LoVo (cell line): ENCODE results near the gene DPP3.
"Not testable (repeated sequence)": the region's sequence is repeated elsewhere in the genome, so short reads cannot be mapped to it uniquely, and the experiment has no call there.

Experiments used
- DNase-seq: peaks from one replicate; pipeline ENCODE4 v3.0.0-alpha.2; 2016; ENCODE audit warnings: low spot score

DPP3 gene

DNA sequence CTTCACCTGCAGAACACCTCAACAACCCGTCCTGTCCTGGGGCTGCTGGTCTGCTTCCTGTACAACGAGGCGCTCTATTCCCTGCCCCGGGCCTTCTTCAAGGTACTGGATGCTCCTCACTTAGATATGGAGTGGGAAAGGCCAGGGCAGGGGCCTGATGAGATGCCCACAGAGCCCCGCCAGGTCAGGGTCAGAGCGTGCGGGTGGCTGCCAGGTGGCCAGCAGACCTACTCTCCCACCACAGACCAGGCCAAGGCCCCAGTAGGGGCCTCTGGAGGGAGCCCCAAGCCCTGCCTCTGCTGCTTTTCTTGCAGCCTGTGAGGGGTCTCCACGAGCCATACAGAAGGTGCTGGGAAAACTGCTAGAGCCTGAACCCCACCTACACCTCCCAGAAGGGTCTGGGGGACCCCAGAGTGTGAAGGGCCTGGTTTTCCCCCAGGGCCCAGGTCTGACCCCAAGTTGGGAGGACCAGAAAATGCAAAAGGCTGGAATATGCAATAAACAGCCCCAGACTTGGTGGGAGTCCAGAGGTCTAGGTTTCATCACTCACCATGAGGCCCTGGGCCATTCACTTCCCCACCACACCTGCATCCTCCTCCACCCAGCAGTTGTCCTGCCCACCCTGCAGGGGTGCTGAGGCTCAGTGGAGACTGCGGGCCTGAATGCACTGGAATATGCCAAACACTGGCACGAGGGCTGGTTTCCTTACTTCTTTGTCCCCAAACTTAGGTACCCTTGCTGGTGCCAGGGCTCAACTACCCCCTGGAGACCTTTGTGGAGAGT, 50.9 kb downstream of the DPP3 start:
- no peak for DNase-seq

DNA sequence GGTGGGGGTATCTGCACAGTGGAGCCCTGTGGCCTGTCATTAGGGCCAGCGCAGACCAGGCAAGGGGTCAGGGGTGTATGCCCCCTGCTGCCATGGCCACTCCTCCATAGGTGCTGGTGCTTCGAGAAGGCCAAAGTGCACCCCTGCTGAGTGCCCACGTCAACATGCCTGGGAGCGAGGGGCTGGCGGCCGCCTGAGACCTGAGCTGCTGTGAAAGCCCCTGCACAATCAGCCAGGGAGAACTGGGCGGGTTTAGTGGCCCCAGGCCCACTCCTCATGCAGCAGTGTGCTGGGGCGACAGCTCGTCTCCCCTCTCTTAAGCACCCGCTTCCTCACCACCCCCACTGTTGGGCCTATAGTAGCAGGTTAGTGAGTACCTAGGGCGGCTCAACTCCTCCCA, 51.6 kb downstream of the DPP3 start:
- DNase-seq: no peak

DNA sequence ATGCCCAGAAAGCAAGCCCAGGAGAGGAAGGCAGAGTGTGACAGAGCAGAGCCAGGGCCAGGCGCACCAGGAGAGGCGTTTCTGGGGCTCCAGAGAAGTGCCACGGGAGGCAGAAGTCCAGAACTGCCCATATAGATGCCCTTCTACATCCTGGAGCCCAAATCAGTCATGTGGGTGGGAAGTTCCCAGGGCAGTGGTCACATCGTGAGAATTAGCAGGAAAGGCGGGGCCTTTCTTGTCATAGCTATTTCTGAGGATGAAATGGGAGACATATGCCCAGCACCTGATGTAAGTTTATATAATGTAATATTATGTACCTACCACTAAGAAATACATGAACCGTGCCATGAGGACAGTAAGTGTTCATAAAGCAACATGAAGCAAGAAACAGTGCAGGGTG, 52.5 kb downstream of the DPP3 start:
- no peak for DNase-seq

DNA sequence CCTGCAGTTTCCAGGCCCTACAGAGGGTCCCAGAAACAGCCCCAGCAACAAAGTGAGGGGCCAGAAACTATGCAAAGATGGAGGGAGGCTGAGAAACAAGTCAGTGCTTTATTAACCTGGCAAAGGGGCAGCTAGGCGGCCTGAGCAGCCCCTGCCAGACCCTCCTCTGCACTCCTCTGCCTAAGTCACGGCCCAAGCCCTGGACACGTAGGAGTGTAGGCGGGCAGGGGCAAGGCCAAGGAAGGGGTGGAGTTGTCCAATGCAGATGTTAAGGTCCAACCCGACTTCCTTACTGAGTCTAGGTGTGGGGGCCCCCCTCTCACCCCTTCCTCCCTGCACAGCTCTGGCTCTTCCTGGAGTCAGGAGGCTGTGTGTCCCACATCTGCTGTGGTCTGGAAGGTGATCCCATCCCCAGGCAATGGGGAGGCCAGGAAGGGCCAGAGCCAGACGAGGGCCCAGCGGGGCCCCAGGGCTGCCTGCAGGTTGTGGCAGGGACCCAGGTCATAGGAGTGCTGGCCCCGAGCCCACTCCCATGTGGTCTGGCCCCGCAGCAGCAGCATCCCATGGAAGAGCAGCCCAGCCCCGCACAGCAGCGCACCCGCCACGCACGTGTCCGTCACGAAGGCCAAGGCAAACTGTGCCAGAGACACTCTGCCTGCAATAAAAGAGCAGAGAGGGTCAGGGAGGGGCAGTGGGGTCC, 59.1 kb downstream of the DPP3 start:
- no peak for DNase-seq

DNA sequence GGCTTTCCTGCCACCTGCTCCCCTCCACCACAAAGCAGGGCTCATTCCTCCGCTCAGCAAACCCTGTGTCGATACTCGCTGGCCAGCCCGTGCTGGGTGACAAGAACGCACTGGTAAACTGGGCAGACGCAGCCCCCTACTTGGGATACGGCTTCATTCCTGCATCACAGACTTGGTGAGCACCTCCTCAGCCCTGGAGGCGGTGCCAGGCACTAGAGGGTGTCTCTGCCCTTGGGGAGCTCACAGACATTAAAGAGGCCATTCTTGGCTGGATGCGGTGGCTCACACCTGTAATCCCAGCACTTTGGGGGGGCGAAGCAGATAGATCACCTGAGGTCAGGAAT, 59.6 kb downstream of the DPP3 start:
- no peak for DNase-seq

DNA sequence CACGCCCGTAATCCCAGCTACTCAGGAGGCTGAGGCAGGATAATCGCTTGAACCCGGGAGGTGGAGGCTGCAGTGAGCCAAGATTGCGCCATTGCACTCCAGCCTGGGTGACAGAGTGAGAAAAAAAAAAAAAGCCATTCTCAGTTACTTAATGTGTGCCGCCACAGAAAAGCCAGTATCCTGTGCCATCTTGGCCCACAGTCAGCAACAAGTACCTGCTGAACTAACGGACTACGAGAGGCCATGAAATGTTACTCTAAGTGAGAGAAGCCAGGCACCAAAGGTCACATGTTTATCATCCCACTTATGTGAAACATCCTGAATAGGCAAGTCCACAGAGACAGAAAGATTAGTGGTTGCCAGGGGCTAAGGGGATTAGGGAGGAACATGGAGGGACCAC, 60.4 kb downstream of the DPP3 start:
- not testable (repeated sequence) for DNase-seq

DNA sequence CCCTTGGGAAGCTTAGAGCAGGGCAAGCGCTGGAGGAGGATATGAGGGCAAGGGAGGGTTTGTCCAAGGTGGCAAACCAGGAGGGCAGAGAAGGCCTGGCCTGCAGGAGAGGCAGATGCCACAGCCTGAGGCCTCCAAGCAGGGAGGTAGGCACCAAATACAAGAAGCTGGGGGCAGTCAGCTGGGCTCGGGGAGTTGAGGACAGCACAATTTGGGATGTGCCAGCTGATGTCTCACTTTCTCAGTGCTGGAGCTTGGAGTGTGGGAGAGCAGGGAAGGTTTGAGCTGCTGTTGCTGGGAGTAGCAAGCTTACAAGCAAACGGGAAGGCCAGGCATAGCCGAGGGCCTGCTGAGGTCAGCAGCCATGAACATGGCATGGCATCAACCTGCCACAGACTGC, 61.7 kb downstream of the DPP3 start:
- no peak for DNase-seq

DNA sequence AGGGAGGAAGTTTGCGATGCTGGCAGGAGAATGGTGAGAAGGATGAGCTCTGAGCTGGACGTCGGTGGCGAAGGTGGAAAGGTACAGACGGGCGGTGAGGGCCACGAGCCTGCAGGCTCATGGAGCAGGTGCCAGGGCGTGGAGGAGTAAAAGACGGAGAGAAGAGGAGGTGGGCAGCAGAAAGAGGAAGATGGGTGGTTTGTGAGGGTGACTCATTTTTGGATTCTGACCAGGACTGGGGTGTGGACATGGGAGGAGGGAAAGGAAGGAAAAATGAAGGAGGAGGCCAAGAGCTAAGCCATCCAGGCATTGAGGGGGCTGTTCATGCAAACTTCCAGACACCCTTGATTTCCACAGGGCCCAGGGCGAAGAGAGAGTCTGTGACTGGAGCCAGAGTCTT, 62.1 kb downstream of the DPP3 start:
- no peak for DNase-seq

DNA sequence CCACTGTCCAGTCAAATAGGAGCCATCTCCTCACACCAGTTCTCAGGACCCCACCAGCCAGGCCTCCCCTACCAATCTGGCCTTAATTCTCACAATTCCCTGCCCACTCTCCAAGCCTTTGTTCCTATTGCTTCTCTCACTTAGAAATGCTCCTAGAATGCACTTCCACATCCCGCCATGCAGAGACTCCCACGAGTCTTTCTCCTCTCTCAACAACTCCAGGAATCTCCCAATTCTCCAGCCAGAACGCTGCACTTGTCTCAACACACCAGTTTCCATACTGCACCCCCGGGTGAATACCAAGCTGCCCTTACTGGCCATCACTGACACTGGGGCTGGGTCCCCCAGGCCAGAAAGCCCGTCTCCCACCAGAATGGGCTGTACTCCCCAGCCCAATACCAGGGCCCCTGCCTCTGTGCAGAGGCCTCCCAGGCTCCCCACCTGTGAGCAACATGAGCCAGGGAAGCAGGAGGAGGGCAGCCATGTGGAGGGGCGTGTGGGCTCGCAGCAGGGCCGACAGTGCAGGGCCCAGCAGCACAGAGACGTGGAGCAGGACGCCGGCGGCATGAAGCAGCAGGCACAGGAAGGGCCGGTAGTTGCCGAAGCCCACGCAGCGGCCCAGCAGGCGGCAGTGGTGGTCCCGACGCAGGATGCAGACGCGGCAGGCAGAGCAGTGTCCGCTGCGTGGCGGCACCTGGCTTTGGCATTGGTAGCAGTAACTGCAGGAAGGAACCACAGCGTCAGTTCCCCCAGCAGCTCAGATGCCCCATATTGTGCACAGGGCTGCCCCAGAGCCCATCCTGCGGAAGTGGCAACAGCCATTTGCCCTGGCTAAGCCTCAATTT, 63.3 kb downstream of the DPP3 start:
- DNase-seq: no peak

DNA sequence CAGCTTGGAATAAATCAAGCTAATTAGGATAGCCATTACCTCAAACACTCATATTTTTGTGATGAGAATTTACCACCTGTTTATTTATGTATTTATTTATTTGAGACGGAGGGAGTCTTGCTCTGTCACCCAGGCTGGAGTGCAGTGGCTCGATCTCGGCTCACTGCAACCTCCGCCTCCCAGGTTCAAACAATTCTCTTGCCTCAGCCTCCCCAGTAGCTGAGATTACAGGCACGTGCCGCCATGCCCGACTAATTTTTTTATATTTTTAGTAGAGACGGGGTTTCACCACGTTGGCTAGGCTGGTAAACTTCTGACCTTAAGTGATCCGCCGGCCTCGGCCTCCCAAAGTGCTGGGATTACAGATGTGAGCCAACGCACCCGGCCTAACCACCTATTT, 64.7 kb downstream of the DPP3 start:
- DNase-seq: not testable (repeated sequence)

DNA sequence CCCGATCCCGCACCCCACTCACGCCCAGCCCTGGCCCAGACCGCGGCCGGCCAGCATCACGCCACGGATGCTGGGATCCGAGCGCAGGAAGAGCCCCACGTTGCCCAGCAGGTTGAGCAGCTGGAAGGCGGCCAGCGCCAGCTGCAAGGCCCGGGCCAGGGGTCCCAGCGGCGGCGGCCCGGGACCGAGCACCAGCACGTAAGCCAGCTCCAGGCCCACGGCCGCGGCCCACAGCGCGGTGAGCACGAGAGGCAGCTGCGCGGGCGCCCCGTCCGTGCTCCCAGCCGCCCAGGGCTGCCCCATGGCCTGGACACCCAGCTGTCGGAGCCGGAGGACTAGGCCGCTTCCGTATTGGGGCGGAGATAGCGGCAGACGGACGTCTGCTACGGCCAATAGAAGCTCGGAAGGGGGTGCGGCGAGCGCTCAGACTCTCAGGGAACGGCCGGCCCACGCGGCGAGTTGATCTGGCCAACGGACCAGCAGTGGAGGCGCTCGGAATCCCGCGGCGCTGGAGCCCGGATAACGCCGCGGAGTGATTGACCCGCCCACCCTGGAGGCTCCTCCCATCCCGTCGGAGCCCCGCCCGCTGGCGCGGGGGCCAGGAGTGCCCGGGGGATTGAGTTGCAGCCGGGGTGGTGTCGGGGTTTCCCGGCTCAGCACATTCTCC, 65.6 kb downstream of the DPP3 start, which contains the start of gene ZDHHC24:
ZDHHC24 (minus strand) TSS at position 348 of the 667 bp plus-strand sequence; CDS start at position 303, 45 bp downstream.
- peak; percentile 98 for DNase-seq

DNA sequence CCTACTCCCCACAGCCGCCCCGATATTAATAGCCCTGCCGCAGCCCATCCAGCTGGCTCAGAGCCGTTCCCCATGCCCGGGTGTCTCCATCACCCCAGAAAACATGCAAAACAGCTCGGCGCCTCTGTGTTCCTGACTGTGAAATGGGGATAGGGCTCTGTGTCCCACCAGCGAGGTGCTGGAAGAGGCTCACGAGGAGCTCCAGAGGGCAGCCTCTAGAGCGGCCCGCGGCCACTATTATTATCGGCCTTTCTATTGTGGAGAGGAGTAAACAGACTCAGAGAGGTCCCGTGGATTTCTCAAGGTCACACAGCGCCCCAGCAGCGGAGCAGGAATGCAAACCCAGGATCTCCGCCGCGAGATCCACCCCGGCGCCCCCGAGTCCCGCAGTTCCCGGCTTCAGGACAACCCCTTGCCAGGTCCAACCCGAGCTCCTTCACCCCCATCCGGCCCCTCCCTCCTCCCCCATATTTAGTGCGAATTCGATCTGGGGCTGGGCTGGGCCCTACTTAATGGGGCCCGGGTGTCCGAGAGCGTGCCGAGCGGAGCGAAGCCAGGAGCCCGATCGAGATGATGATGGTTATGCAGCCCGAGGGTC, 66.2 kb downstream of the DPP3 start, which contains the start of gene ACTN3:
ACTN3 (plus strand) TSS at position 536 of the 598 bp plus-strand sequence; CDS start at position 571, 35 bp downstream.
- DNase-seq: no peak

DNA sequence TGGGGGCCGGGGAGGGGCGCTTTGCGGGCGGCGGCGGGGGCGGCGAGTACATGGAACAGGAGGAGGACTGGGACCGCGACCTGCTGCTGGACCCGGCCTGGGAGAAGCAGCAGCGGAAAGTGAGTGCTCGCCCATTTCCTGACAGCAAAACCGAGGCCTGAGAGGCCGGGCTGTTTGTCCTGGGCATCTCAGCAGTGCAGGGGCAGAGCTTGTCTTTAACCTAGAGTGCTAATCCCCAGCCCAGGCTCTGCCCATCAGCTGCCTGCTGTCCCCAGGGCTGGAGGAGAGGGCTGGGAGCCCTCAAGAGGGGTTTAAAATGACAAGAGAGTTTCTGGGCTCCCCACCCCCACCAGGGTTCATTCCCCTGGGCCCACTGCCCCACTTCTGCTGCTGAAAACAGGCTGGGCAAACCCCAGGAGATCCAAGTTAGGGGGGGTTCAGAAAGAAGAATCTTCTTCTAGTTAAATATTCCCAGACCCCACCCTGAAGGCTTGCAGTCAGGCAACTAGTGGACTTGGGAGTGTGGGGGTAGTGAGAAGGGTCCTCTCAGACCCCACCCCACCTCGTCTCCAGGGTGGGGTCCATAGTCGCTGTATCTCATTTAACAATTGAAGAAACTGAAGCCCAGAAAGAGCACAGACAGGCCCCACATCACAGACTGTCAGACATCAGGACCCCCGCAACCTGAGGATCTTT, 66.9 kb downstream of the DPP3 start:
- no peak for DNase-seq

DNA sequence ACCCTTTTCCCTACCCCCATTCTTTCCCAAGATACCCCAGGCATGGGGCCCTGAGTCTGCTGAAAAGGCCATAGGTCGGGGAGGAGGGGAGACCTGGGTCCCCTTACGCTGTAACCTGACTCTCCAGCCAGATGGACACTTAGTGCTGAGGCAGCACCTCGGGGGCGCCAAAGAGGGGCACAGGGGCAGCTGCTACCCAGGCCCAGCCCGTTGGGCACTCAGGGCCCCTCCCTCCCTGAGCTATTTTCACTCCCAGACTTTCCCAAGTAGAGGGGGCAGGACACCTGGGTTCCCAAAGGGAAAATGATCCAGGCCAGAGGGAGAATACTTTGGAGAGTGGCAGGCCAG, 67.4 kb downstream of the DPP3 start:
- DNase-seq: no peak

DNA sequence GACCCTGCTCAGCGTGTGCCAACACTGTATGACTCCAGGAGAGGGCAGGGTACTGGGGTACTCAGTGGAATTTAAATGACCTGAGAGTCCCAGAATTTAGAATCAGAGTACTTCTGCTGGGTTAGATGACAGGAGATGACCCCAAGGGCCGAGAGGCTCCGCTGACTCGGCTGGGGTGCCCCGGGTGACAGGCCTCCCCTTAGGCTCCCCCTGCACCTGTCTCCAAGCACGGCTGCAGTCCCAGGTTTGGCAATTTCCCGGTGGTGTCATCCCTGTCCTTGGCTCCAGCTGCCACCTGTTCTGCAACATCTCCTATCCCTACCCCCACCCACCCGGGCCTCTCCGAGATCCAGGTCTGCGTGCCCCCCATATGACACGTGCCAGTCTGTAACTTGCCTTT, 67.8 kb downstream of the DPP3 start:
- no peak for DNase-seq

DNA sequence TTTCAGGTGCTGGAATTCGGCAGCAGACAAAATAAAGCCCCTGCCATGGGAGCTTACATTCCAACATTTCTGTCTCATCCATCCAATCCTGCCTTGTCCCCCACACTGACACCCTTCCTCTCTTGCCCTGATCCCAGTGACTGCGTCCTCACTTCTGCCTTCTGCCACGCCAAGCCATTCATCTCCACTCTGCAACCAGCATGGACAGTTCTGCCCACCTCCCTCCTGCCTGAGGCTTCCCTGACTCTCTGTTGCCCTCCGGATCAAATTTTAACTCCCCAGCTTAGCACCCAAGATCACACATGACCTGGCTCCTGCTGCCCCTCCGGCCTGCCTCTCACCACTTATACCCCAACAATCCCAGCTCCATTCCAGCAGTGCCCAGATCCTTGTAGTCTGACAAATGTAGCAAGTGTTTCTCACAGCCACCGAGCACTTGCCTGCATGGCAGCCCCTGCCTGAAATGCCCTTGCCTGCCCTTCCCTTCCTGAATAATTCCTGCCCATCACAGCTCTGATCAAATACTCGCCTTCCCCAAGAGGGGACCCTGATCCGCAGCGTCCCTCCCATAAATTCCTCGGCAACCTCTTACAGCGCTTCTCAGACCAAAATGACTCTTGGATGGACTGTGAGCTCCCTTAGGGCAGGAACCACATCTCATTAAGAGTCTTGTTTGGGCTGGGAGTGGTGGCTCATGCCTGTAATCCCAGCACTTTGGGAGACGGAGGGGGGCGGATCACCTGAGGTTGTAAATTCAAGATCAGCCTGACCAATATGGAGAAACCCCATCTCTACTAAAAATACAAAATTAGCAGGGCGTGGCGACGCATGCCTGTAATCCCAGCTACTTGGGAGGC, 68.8 kb downstream of the DPP3 start:
- DNase-seq: no peak

DNA sequence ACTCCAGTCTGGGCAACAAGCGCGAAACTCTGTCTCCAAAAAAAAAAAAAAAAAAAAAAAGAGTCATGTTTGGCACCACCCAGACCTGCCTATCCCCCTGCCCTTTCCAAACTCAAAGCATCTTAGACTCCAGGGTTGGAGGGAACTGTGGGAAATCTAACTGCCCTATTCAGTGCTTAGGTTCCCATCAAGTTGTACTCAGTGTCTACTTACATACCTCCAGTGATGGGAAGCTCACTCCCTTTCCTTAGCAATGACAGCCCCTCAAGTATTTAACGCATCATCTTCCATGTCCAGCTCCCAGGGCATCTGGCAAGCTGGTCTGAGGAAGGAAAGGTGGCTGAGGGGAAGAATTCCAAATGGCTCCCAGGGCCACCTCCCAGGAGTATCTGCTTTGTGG, 69.5 kb downstream of the DPP3 start:
- no peak for DNase-seq

DNA sequence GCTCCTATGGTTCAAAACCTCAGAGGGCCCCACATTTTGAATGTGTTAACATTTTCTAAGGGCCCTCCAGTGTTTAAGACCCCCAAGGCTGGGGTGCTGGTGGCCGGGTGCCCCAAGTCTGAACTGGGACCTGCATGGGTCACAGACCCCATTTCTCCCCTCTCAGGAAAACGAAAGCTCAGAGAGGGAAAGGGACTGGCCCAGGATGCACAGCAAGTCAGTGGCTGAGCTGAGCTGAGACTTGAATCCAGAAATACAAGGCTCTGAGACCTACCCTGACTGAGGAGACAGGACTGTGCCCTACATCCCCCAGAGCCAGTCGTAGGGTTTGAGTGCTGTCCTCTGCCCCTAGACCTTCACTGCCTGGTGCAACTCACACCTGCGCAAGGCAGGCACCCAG, 70.7 kb downstream of the DPP3 start:
- DNase-seq: no peak

DNA sequence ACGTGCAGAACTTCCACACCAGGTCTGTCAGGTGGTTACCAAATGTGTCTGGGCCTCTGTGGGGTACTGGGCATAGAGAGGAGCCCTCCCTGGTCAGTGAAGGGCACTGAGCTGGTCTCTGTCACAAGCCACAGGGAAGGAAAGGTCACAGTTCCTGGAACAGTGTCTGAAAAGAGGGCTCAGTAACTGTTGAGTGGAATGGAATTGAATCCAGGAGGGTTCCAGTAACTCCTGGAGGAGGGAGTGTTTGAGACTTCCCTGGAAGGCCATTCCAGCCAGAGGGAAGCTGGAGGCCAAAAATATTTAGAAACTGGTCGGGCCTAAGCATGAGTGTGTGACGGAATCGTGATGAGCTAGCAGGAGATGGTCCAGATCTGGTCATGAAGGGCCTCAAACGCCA, 74.4 kb downstream of the DPP3 start:
- DNase-seq: no peak

DNA sequence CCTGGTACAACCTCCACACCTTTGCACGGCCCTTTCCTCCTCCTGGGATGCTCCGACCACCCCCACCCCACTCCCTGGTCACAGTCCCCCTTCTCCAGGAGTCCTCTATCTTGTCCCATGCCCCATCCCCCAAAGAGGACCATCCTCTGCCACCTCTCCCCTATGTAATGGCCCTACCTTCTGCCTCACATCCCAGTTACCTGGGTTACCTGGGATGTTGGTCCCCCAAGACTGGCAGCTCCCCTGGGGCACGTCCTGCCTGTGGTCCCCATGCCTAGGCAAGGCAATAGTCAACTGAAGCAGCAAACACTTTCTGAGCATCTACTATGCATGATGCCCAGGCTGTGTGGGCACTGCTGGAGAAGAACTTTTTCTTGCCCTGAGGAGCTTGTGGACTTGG, 75.2 kb downstream of the DPP3 start:
- no peak for DNase-seq
